DOHH2 (cell line): Measurements from ENCODE around the gene SMIM36.
"Not testable (repeated sequence)": the region's sequence is repeated elsewhere in the genome, so short reads cannot be mapped to it uniquely, and the experiment has no call there.

Source experiments
- H3F3A ChIP-seq: fragments of 200-600 bp; sonication (generic), shearing (Covaris generic); 2 replicates; pipeline ENCODE4 v1.6.0; 2016; ENCODE audit warnings: antibody characterized with exemption, mild to moderate bottlenecking; ENCODE audit not compliant: control insufficient read depth, insufficient read depth
- H3K27ac ChIP-seq: fragments of 200-600 bp; sonication (generic); 2 replicates; pipeline ENCODE4 v1.5.1; 2014; ENCODE audit warnings: low read depth, mild to moderate bottlenecking, low read length, moderate library complexity
- H3K27me3 ChIP-seq: fragments of 200-600 bp; sonication (generic); 2 replicates; pipeline ENCODE4 v1.6.1; 2014; ENCODE audit warnings: mild to moderate bottlenecking, low read length, mixed read lengths; ENCODE audit not compliant: control insufficient read depth
- H3K36me3 ChIP-seq: fragments of 200-600 bp; sonication (generic); 2 replicates; pipeline ENCODE4 v1.6.1; 2014; ENCODE audit warnings: mild to moderate bottlenecking, low read length, moderate library complexity, mixed read lengths; ENCODE audit not compliant: control insufficient read depth
- H3K4me1 ChIP-seq: fragments of 200-600 bp; sonication (generic); 2 replicates; pipeline ENCODE4 v1.6.1; 2014; ENCODE audit warnings: mild to moderate bottlenecking, low read length, mixed read lengths; ENCODE audit not compliant: control insufficient read depth
- H3K4me2 ChIP-seq: fragments of 200-600 bp; sonication (generic); 2 replicates; pipeline ENCODE4 v1.6.0; 2014; ENCODE audit warnings: mild to moderate bottlenecking, low read length, moderate library complexity
- H3K4me3 ChIP-seq: fragments of 200-600 bp; sonication (generic); 2 replicates; pipeline ENCODE4 v1.5.1; 2014; ENCODE audit warnings: mild to moderate bottlenecking, low read length, mixed read lengths
- H3K79me2 ChIP-seq: fragments of 200-600 bp; sonication (generic); 2 replicates; pipeline ENCODE4 v1.6.1; 2014; ENCODE audit warnings: mild to moderate bottlenecking, low read length, mixed read lengths; ENCODE audit not compliant: control insufficient read depth
- H3K9me2 ChIP-seq: fragments of 200-600 bp; sonication (generic); replicated peaks from 2 replicates; pipeline ENCODE4 v1.6.1; 2014; ENCODE audit warnings: mild to moderate bottlenecking, low read length, mixed read lengths; ENCODE audit not compliant: control insufficient read depth
- H3K9me3 ChIP-seq: fragments of 200-600 bp; sonication (generic); 2 replicates; pipeline ENCODE4 v1.6.1; 2014; ENCODE audit warnings: antibody characterized with exemption, low read length, mixed read lengths; ENCODE audit not compliant: control insufficient read depth, insufficient read depth
- H4K20me1 ChIP-seq: fragments of 200-600 bp; sonication (generic); 2 replicates; pipeline ENCODE4 v1.6.0; 2014; ENCODE audit warnings: low read depth, mild to moderate bottlenecking, antibody characterized with exemption, low read length, moderate library complexity; ENCODE audit not compliant: control insufficient read depth, insufficient read depth
- EZH2phosphoT487 ChIP-seq: fragments of 200-600 bp; sonication (generic); IDR thresholded peaks from 2 replicates; pipeline ENCODE4 v1.6.1; 2017; ENCODE audit warnings: borderline replicate concordance, mild to moderate bottlenecking, antibody characterized with exemption, low read length, moderate library complexity, mixed read lengths
- TF ChIP-seq, protein P1 (sequence below): fragments of 200-600 bp; sonication (generic); IDR thresholded peaks from one replicate; pipeline ENCODE4 v1.5.1; 2014; ENCODE audit warnings: antibody characterized with exemption, mild to moderate bottlenecking, low read depth, low read length; ENCODE audit not compliant: poor library complexity, severe bottlenecking

The SMIM36 gene

GRCh38 chr17:55432358-55433028, 78.8 kb downstream of the SMIM36 start:
- Histone ChIP-seq H3K4me2 (no peak overlapping the region), H4K20me1 (no peaks in the 10 kb centered on the region), H3K9me3 (no peaks in the 10 kb centered on the region), H3K27me3 (no peaks in the 10 kb centered on the region), H3K27ac (no peak overlapping the region), H3K4me1 (peaks cover 75% of the 10 kb centered on the region), H3K9me2 (no peaks in the 10 kb centered on the region), H3K79me2 (no peaks in the 10 kb centered on the region), H3K36me3 (no peaks in the 10 kb centered on the region), H3F3A (peaks cover 24% of the 10 kb centered on the region), H3K4me3 (no peak overlapping the region)
- no peak for TF ChIP-seq EZH2phosphoT487
- TF ChIP-seq, protein P1, sequence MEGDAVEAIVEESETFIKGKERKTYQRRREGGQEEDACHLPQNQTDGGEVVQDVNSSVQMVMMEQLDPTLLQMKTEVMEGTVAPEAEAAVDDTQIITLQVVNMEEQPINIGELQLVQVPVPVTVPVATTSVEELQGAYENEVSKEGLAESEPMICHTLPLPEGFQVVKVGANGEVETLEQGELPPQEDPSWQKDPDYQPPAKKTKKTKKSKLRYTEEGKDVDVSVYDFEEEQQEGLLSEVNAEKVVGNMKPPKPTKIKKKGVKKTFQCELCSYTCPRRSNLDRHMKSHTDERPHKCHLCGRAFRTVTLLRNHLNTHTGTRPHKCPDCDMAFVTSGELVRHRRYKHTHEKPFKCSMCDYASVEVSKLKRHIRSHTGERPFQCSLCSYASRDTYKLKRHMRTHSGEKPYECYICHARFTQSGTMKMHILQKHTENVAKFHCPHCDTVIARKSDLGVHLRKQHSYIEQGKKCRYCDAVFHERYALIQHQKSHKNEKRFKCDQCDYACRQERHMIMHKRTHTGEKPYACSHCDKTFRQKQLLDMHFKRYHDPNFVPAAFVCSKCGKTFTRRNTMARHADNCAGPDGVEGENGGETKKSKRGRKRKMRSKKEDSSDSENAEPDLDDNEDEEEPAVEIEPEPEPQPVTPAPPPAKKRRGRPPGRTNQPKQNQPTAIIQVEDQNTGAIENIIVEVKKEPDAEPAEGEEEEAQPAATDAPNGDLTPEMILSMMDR = no peak

DNA sequence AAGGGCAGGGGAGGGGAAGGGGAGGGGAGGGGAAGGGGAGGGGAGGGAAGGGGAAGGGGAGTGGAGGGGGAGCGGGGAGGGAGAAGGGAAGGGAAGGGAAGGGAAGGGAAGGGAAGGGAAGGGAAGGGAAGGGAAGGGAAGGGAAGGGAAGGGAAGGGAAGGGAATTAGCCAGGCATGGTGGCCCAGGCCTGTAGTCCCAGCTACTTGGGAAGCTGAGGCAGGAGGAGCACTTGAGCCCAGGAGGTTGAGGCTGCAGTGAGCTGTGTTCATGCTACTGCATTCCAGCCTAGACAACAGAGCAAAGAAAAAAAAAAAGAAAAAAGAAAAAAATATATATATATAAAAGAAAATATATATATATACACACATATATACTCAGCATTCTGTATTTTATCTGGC, 79.3 kb downstream of the SMIM36 start:
- not testable (repeated sequence) for H3K79me2 ChIP-seq, H4K20me1 ChIP-seq, H3K4me2 ChIP-seq, H3K4me3 ChIP-seq, H3K9me2 ChIP-seq, H3K27me3 ChIP-seq, H3K27ac ChIP-seq, H3K9me3 ChIP-seq, H3K36me3 ChIP-seq
- H3F3A ChIP-seq = peaks cover 20% of the 10 kb centered on the region
- peaks cover 76% of the 10 kb centered on the region for H3K4me1 ChIP-seq

GRCh38 chr17:55430541-55431288, 80.5 kb downstream of the SMIM36 start:
- Histone ChIP-seq H3K27ac (peak overlapping the region; percentile 63), H3K9me3 (no peaks in the 10 kb centered on the region), H3K9me2 (no peaks in the 10 kb centered on the region), H3K79me2 (no peaks in the 10 kb centered on the region), H3K4me1 (peaks cover 76% of the 10 kb centered on the region), H3K27me3 (no peaks in the 10 kb centered on the region), H3K36me3 (no peaks in the 10 kb centered on the region), H3F3A (peaks cover 12% of the 10 kb centered on the region; the same call in 1 of the 2 replicates), H4K20me1 (no peaks in the 10 kb centered on the region), H3K4me2 (peak overlapping the region; percentile 40), H3K4me3 (0 out of 2 replicates have a peak overlapping the region, but pooled peaks have one; percentile 10)
- no peak for TF ChIP-seq EZH2phosphoT487
- TF ChIP-seq, protein P1 = no peak

DNA sequence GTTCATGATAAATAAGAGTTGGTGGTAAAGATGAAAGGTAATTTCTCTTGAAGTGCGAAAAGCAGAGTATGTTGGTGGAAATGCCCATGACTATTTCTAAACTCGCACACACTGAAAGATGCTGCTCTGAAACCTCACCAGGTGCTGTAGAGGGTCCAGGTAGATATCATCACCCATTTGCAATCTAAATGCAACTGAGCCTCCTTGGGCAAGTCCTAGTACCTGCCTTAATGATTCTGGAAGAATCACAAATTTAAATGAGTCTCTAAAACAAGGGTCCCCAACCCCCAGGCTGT, 83.7 kb downstream of the SMIM36 start:
- H3K9me2 ChIP-seq = no peaks in the 10 kb centered on the region
- H4K20me1 ChIP-seq = no peaks in the 10 kb centered on the region
- no peak overlapping the region for H3K4me2 ChIP-seq
- peaks cover 23% of the 10 kb centered on the region for H3F3A ChIP-seq
- H3K4me1 ChIP-seq = peaks cover 83% of the 10 kb centered on the region
- no peaks in the 10 kb centered on the region for H3K9me3 ChIP-seq
- H3K27me3 ChIP-seq = no peaks in the 10 kb centered on the region
- TF ChIP-seq EZH2phosphoT487 = no peak
- TF ChIP-seq, protein P1 = no peak
- H3K27ac ChIP-seq = no peak overlapping the region
- no peaks in the 10 kb centered on the region for H3K36me3 ChIP-seq
- H3K79me2 ChIP-seq = no peaks in the 10 kb centered on the region
- H3K4me3 ChIP-seq = no peak overlapping the region
